GM19397 (cell line): ENCODE data around the gene PPP6R2.
"Not testable (repeated sequence)": the region's sequence is repeated elsewhere in the genome, so short reads cannot be mapped to it uniquely, and the experiment has no call there.

Experiments
- ATAC-seq: cut with Tn5 transposase; IDR thresholded peaks from one replicate; pipeline ENCODE4 v1.9.1; 2021; ENCODE audit warnings: mild to moderate bottlenecking, moderate library complexity; ENCODE audit not compliant: unreplicated experiment

The PPP6R2 gene

DNA sequence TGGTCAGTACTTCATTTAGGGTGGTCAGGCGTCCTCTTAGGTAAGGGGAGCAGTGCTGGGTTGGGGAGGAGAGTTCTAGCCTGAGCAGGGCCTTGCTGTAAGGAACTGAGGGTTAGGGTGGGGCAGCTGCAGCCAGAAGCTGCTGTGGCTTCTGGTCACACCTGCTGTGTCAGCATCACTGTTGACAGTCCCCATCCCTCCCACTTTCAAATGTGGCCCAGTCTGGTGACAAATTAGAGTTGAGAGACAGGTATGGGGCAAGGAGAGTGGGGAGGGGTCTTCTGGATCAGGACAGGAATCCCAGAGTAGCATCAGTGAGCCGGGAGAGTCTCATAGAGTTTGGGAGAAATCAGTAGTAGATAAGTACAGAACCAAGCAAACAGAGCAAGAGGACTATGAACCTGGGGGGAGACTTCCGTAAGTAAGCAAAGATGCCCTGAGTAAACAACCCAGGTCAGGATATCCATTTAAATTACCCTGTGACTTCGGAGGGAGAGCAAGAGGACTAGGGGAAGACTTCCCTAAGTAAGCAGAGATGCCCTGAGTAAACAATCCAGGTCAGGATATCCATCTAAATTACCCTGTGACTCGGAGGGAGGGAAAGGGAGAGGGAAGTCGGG is 53.7 kb downstream of the PPP6R2 start:
- no peak for ATAC-seq

DNA sequence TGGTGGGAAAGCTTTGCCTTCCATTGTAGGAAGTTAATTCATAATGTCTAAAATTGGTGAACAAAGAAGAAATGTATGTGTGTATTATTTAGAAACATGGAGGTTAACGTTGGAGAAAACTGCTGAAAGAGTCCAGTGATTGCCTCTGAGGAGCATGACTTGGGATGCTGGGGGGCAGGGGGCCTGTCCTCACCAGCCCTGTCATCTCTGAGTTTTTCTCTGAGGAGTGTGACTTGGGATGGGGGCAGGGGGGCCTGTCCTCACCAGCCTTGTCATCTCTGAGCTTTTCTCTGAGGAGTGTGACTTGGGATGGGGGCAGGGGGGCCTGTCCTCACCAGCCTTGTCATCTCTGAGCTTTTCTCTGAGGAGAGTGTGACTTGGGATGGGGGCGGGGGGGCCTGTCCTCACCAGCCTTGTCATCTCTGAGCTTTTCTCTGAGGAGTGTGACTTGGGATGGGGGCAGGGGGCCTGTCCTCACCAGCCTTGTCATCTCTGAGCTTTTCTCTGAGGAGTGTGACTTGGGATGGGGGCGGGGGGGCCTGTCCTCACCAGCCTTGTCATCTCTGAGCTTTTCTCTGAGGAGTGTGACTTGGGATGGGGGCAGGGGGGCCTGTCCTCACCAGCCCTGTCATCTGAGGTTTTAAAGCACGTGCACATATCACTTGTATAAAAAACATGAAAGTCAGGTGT is 54.4 kb downstream of the PPP6R2 start:
- ATAC-seq: not testable (repeated sequence)

DNA sequence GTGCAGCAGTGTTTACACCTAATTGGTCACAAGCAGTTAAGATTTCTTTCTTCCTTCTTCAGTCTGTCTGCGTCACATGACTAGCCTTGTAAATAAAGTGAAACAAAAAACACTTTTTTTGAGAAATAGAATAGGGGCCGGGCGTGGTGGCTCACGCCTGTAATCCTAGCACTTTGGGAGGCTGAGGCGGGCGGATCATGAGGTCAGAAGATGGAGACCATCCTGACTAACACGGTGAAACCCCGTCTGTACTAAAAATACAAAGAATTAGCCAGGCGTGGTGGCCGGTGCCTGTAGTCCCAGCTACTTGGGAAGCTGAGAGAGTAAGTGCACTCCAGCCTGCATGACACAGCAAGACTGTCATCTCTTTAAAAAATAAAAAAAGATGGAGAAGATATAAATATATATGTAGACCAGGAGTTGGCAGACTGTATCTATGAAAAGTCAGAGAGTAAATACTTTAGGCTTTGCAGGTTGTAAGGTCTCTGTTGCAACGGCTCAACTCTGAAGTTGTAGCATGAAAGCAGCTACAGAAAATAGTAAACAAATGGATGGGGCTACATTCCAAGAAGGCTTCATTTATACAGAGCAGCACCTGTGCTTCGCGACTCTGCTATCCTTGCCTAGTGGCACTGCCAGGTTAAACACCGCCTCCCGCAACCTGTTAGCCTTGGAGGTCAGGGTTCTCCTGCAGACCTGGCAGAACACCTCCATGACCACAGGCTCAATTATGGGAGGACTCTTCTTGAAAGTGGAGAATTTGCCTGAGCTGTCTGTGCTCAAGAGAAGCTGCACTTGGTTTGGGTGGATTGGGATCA is 55.9 kb downstream of the PPP6R2 start:
- ATAC-seq: no peak

GRCh38 chr22:50399751-50400331 is 56.7 kb downstream of the PPP6R2 start:
- ATAC-seq: no peak

DNA sequence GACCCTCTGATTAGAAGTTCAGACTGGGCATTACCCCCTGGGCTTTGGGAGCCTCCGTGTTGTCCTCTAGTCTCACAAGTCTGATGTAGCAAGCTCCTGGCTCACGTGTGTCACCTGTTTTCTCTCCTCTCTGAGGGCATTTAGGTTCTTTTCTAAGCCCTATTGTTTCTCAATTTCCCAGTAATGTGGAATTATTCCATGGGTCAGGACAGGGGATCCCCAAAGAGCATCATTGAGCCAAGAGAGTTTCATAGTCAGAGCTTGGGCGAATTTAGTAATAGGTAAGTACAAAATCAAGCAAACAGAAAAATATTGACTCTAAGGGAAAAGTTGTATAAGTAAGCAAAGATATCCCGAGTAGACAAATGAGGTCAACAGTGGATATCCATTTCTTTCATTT is 57.3 kb downstream of the PPP6R2 start:
- ATAC-seq: no peak

GRCh38 chr22:50400931-50401330 is 57.8 kb downstream of the PPP6R2 start:
- no peak for ATAC-seq

GRCh38 chr22:50401907-50402306 is 58.8 kb downstream of the PPP6R2 start:
- no peak for ATAC-seq

DNA sequence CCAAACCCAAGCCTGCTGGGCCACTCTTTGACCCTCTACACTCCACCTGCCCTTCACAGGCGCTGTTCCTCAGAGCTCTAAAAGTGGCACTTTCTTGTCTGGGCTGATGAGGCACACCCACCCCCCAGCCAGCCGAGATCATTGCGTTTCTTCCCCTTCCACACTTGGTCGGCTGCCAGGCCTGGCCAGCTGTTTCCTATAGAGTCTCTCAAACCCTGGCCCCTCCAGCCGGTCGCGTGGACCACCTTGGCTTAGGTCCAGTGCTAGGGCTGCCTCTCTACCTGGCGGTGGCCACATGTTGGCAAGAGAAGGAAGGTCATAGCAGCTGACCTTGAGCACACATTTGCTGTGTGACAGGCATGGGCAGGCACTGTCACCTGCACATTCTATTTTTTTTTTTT is 60.6 kb downstream of the PPP6R2 start:
- no peak for ATAC-seq

GRCh38 chr22:50406416-50407170 is 63.5 kb downstream of the PPP6R2 start:
- no peak for ATAC-seq

GRCh38 chr22:50408311-50408710 is 65.2 kb downstream of the PPP6R2 start:
- no peak for ATAC-seq

- not testable (repeated sequence) for ATAC-seq
Measured at GRCh38 chr22:50408954-50409353, 65.8 kb downstream of the PPP6R2 start.

GRCh38 chr22:50414476-50415248 is 71.5 kb downstream of the PPP6R2 start:
- no peak for ATAC-seq

- no peak for ATAC-seq
Measured at GRCh38 chr22:50415426-50415825, 72.3 kb downstream of the PPP6R2 start.

DNA sequence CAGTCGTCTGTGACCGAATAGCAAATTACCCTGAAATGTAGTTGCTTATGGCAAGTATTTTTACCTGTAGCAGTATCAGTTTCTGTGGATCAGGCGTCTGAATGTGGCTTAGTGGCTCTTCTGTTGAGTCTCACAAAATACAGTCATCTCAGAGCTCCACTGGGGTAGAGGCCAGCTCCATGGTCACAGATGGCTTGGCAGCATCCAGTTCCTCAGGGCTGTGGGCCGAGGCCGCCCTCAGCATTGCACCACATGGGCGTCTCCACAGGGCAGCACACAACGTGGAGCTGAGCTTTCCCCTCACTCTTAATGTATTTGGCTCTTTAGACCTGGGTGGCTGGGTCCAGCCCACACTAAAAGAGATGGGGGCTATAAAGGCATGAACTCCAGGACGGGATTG is 73.9 kb downstream of the PPP6R2 start:
- ATAC-seq: no peak

DNA sequence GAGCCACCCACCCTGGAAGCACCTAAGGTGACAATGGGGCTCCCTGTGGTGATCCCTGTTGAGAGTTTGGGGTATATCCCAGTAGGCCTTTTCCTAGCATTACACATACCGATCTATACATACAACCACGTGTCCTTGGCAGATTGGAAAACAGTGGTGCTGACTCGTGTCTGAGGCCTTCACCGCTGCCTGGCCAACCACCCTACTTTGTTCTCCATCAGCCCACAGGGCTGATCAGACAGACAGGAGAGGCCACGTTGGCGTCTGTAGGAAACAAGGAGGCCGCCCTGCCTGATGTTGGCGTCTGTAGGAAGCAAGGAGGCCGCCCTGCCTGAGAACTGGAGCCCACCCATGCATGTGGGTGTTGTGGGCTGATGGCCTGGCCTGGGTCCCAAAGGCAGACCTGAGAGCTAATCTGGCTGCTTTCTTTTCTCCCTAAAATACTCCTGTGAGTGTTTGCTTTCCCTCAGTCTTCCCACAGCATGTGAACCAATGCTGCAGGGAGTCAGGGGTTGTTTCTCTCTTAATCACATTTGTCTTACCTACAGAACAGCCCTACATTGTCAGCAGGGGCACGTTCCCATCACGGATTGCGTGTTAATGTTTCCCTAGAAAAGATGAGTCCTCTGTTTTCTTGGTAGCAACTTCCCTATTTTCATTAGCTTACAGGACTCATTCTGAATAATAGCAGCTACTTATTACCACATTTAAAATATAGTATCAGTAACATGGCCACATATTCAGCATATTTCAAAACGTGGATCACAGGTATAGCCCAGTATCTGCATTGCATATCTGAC is 74.5 kb downstream of the PPP6R2 start:
- no peak for ATAC-seq

DNA sequence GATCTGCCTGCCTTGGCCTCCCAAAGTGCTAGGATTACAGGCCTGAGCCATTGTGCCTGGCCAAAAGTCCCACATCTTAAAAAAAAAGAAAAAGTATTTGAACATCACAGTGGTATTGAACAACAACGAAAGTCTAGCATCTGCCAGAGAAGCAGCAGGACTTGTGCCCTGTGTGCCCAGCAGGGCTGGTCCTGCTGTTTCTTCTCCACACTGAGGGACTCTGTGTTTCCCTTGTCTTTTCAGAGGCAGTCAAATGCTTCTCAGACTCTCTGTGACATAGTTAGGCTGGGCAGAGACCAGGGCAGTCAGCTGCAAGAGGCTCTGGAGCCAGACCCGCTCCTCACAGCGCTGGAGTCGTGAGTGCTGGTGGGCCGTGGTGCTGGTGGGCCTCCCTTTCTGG is 75.5 kb downstream of the PPP6R2 start:
- ATAC-seq: no peak

GRCh38 chr22:50419116-50419515 is 76.0 kb downstream of the PPP6R2 start:
- ATAC-seq: no peak

DNA sequence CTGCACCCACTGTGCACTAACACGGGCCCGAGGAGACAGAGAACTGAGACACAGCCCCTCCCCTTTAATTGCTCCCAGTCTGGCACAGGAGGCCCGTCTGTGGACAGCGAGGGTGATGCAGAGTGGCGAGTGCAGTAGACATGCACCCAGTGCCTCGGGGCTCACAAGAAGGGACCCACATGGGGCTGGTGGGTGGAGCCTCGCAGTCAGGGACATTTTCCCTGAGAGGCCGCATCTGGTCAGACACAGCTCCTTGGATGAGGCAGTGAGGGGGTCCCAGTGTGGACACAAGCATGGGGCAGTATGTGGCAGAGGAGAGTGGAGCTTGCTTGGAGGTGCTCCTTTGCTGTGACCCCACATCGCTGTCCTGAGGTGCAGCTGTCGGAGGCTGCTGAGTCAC is 76.9 kb downstream of the PPP6R2 start:
- ATAC-seq: no peak

- ATAC-seq: no peak
Measured at GRCh38 chr22:50420581-50420980, 77.5 kb downstream of the PPP6R2 start.
